ENCODE results near the gene EGFR. TPM values are rescaled to one million over a fixed set of nuclear protein-coding genes. Genes with fewer than 3 reads are reported as not detected.

The EGFR gene
- total RNA-seq, 1 experiment from 2014 or later, result 448 TPM

DNA sequence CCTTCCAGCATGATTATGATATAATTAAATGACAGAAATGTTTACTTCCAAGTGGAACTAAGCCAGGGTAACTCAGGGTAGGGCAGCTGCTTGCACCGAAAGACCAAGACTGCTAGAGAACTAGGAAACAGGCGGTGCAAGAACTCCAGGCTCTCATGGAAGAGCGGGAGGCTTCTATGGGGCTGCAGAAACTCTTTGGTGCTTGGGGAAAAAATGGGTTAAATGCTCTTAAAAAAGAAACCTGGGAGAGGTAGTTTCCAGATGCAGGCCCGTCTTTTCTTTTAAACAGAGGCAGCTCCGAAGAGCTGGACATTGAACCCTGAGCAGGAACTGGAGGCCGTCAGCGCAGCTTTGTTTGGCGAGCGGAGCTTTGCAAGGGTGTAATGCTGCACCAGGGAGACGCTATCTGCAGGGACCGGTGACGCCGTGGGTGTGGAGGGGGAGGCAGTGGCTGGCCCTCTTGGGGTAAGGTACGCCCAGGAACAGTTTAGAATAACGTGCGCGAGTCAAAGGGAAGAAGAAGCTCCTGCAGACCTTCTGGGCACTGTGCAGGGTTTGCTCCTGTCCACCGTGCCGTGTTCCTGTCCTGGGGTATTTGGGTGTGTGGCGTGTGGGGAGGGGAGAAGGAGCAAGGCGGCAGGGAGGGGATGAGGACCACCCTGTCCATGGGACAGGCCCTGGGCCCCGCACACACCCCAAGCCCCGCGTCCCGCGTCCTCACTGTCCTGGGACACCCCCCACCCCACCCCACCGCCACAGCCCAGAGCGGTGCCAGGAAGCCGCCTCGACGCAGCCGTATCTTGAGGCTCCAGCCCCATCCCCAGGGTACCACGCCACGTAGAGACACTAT, 59.0 kb downstream of the EGFR start:
- H3K27ac Mint-ChIP-seq (ENCODE audit: low read depth, unreplicated experiment), result no peak overlapping the region
- POLR2A ChIA-PET, result no interaction called here
- BruUV-seq (replicated peaks), result no TSS peak
- intact Hi-C loops (cut with micrococcal nuclease), result no loop called here
- no peaks in the 10 kb centered on the region for H3K27me3 Mint-ChIP-seq (ENCODE audit: insufficient read depth, unreplicated experiment)
- H3K36me3 Mint-ChIP-seq (ENCODE audit: insufficient read depth, unreplicated experiment), result peaks cover 68% of the 10 kb centered on the region
- peaks cover 40% of the 10 kb centered on the region for H3K4me1 Mint-ChIP-seq (ENCODE audit: insufficient read depth, unreplicated experiment)
- H3K4me3 Mint-ChIP-seq (ENCODE audit: unreplicated experiment), result no peak overlapping the region
- no peak for DNase-seq (ENCODE audit: unreplicated experiment)
- no peaks in the 10 kb centered on the region for H3K9me3 Mint-ChIP-seq (ENCODE audit: unreplicated experiment)
- TF ChIP-seq, protein P1, sequence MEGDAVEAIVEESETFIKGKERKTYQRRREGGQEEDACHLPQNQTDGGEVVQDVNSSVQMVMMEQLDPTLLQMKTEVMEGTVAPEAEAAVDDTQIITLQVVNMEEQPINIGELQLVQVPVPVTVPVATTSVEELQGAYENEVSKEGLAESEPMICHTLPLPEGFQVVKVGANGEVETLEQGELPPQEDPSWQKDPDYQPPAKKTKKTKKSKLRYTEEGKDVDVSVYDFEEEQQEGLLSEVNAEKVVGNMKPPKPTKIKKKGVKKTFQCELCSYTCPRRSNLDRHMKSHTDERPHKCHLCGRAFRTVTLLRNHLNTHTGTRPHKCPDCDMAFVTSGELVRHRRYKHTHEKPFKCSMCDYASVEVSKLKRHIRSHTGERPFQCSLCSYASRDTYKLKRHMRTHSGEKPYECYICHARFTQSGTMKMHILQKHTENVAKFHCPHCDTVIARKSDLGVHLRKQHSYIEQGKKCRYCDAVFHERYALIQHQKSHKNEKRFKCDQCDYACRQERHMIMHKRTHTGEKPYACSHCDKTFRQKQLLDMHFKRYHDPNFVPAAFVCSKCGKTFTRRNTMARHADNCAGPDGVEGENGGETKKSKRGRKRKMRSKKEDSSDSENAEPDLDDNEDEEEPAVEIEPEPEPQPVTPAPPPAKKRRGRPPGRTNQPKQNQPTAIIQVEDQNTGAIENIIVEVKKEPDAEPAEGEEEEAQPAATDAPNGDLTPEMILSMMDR (IDR thresholded peaks at IDR 0.05; ENCODE audit: unreplicated experiment), result no peak
- CTCF ChIA-PET, result interaction anchor here (0.5 kb wide), 1 partner anchor 238 kb away, joined by 3 read pairs; no protein-coding TSS in a partner anchor

DNA sequence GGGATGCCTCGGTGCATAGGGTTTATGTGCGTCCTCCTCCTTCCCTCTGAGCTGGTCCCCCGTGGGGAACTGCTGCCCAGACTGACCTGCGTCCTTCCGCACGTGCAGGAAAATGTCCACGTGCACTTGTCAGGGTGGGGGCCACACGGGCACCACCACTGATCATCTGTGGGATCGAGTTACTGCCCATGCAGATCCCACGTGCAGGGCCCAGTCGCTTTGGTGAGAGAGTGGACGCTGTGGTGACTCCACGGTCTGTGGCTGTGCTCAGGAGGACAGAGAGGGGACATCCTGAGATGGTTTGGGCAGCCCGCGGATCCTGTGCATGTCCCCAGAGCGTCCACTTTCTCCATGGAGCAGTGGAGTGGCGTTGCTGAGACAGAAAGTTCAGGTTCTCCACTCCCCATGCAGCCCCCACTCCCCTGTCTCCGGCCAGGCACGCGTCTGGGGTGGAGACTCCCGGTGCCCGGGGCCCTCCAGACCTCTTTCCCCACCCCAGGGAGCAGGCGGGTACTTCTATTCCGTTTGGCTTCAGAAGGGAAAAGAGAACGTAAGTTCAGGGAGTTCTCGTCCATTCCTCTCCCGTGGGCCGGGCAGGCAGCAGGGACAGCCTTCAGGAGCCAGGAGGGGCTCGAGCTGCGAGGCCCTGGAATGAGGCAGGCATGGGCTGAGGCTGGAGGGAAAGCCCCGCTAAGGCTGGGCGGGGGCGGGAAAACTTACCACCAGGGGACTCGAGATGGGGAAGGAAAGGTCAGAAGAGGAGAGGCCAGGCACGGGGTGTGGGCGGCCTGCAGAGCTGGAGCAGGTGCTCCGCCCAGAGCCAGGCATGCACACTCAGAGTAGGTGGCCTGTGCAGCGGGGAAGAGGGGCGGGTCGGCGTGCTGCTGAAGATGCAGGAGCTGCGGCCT, 59.9 kb downstream of the EGFR start:
- intact Hi-C loops (cut with micrococcal nuclease), result no loop called here
- Mint-ChIP-seq H3K9me3 (ENCODE audit: unreplicated experiment) (no peaks in the 10 kb centered on the region), H3K4me1 (ENCODE audit: insufficient read depth, unreplicated experiment) (peaks cover 39% of the 10 kb centered on the region), H3K27me3 (ENCODE audit: insufficient read depth, unreplicated experiment) (no peaks in the 10 kb centered on the region), H3K36me3 (ENCODE audit: insufficient read depth, unreplicated experiment) (peaks cover 75% of the 10 kb centered on the region), H3K4me3 (ENCODE audit: unreplicated experiment) (no peak overlapping the region), H3K27ac (ENCODE audit: low read depth, unreplicated experiment) (peak overlapping the region; percentile 52)
- CTCF ChIA-PET, result no interaction called here
- POLR2A ChIA-PET, result no interaction called here
- TF ChIP-seq, protein P1 (IDR thresholded peaks at IDR 0.05; ENCODE audit: unreplicated experiment), result no peak
- no TSS peak for BruUV-seq (replicated peaks)
- DNase-seq (ENCODE audit: unreplicated experiment), result no peak

DNA sequence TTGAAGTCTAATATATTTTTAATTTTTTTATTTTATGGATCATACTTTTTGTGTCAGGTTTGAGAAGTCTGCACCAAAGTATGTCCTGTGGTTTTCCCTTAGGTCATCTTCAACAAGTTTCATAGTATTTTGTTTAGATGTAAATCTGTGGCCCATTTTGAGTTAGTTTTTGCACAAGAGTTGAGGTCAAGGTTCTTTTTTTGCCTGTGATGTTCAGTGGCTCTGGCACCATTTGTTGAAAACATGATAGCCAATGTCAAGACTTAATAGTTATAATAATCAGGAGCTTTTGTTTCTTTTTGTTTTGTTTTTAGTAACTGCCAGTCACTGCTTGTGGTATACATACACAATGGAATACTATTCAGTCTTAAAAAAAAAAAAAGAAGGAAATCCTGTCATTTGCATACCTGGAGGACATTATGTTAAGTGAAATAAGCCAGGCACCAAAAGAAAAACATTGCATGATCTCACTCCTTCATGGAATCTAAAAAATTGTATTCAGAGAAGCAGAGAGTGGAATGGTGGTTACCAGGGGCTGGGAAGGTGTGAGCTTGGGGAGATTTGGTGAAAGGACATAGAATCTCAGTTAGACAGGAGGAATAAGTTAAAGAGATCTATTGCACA, 61.3 kb downstream of the EGFR start:
- CTCF ChIA-PET, result interaction anchor here (0.7 to 2.1 kb wide), 3 partner anchors 38 to 175 kb away, joined by 3 to 8 read pairs (median 3); no protein-coding TSS in a partner anchor

More for the DNA sequence above, 61.3 kb downstream of the EGFR start:
- intact Hi-C loops (cut with micrococcal nuclease), result no loop called here
- Mint-ChIP-seq H3K9me3 (ENCODE audit: unreplicated experiment) (no peaks in the 10 kb centered on the region), H3K27me3 (ENCODE audit: insufficient read depth, unreplicated experiment) (no peaks in the 10 kb centered on the region), H3K4me1 (ENCODE audit: insufficient read depth, unreplicated experiment) (peaks cover 43% of the 10 kb centered on the region), H3K4me3 (ENCODE audit: unreplicated experiment) (no peak overlapping the region), H3K27ac (ENCODE audit: low read depth, unreplicated experiment) (peak overlapping the region; percentile 52), H3K36me3 (ENCODE audit: insufficient read depth, unreplicated experiment) (peaks cover 83% of the 10 kb centered on the region)
- TF ChIP-seq, protein P1 (IDR thresholded peaks at IDR 0.05; ENCODE audit: unreplicated experiment), result no peak
- no TSS peak for BruUV-seq (replicated peaks)
- POLR2A ChIA-PET, result interaction anchor here (0.6 to 0.8 kb wide), 2 partner anchors 38 to 321 kb away, joined by 3 to 4 read pairs; partner anchors contain the start of gene SEC61G
- no peak for DNase-seq (ENCODE audit: unreplicated experiment)
